Right ventricle myocardium inferior (tissue), 1 donor: ENCODE measurements around the gene TYRO3. TPM values are rescaled to one million over a fixed set of nuclear protein-coding genes. Genes with fewer than 3 reads are reported as not detected.

Source experiments
- ATAC-seq: fragments of 200-7000 bp; cut with Tn5 transposase; one replicate; pipeline ENCODE4 v1.9.1; 2020; ENCODE audit warnings: mild to moderate bottlenecking, moderate library complexity
- DNase-seq: peaks from one replicate; pipeline ENCODE4 v3.0.0; 2021; ENCODE audit errors: missing footprints
- intact Hi-C: fragments of 100-400 bp; cut with DNase I; formaldehyde crosslinking; loops from one replicate; pipeline ENCODE4 v1.11.0; 2022
- total RNA-seq: library from RNA; stranded (reverse); fragmentation: NEBNext Ultra II Directional; extraction: Animal tissue kit (Norgen Biotek cat#: 25700); gene quantifications from one replicate; pipeline ENCODE4 v1.2.1, GENCODE V29; 2021
- donor health status: DM: no; HTN: yes; CAD: no; lungs with severe emphysema.

The TYRO3 gene
- total RNA-seq, 1 donor from 2014 or later: 5.6 TPM

DNA sequence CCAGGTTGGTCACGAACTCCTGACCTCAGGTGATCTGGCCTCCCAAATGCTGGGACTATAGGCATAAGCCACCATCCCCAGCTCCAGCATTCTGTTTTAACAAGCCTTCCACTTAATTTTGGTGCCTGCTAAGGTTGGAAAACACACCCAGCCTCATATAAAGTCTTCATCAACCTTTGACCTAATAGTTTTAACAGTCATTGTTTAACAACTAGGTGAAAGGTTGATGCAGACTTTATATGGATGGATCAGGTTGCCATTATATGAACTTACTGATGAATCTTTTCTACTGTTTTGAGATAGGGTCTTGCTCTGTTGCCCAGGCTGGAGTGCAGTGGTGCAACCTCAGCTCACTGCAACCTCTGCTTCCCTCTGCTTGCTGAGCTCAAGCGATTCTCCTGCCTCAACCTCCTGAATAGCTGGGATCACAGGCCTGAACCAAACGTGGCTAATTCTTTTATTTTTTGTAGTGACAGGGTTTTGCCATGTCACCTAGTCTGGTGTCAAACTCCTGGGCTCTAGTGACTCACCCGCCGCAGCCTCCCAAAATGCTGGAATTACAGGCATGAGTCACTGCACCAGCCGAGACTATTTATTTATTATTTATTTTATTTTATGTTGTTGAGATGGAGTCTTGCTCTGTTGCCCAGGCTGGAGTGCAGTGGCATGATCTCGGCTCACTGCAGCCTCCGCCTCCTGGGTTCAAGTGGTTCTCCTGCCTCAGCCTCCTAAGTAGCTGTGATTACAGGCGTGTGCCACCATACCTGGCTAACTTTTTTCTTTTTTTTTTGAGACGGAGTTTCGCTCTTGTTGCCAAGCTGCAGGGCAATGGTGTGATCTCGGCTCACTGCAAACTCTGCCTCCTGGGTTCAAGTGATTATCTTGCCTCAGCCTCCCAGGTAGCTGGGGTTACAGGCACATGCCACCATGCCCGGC is 11.9 kb upstream of the TYRO3 start:
- DNase-seq: no peak

DNA sequence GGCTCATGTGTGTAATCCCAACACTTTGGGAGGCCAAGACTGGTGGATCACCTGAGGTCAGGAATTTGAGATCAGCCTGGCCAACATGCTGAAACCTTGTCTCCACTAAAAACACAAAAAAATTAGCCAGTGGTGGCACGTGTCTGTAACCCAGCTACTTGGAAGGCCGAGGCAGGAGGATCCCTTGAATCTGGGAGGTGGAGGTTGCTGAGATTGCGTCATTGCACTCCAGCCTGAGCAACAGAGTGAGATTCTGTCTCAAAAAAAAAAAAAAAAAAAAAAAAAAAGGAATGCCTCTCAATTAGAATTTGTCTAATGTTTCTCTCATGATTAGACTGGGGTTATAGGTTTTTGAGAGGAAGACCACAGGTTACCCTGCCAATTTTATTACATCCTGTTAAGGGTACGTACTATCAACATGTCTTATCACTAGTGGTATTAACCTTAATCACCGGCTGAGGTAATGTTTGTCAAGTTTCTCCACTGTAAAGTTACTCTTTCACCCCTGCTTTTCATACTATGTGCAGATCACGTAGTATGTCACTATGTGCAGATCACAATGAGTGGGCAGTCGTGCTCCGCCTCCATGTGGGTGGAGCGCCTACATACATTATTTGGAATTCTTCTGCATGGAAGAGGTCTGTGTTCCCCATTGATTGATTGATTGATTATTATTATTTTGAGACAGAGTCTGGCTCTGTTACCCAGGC is 8.8 kb upstream of the TYRO3 start:
- no peak for ATAC-seq
- DNase-seq: no peak
- intact Hi-C loops: no loop called here

More for the DNA sequence above, 11.9 kb upstream of the TYRO3 start:
- ATAC-seq: no peak
- intact Hi-C loops: no loop called here

DNA sequence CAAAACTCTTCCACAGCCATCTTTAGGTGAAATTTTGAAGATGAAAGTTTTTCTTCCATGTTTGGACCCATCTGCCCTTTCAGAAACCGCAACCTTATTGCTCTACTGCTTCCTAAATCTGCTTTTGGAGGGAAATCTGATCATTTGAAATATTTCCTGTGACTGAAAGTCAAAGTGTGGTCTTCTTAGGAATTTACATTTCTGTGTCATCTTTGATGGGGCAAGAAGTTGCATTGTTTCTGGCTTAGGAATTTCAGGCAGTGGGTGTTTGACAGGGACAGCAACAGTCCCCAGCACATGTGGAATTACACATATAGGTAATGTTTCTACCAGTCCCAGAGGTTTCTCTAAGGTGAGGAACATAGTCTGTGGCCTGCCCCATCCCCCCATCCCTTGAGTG is 5.3 kb upstream of the TYRO3 start:
- ATAC-seq: no peak
- no peak for DNase-seq
- intact Hi-C loops: no loop called here

DNA sequence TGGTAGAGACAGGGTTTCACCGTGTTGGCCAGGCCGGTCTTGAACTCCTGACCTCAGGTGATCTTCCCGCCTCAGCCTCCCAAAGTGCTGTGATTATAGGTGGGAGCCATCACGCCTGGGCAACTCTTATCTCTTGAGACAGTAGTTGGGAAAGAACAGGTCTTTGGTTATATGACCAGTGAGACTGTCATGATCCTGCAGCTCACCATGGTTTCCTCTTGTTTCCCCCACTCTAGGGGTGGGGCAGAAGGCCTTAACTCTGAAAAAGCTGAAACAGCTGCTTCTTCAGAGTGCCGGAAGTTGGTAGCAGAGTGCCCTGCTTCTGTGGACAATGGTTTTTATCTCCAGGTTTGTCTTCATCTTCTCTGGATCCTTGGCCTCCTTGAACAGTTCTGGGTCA is 4.7 kb upstream of the TYRO3 start:
- intact Hi-C loops: no loop called here
- ATAC-seq (no peak), DNase-seq (no peak)

- no peak for ATAC-seq
- no peak for DNase-seq
- intact Hi-C loops: loop anchor here (5.0 kb wide), 1 partner anchor 257 kb away; no protein-coding TSS in a partner anchor
These were observed 4.1 kb upstream of the TYRO3 start for GRCh38 chr15:41554915-41555314.

GRCh38 chr15:41556677-41557076 is 2.3 kb upstream of the TYRO3 start:
- ATAC-seq (no peak), DNase-seq (no peak)
- intact Hi-C loops: loop anchor here (5.0 kb wide), 1 partner anchor 256 kb away; no protein-coding TSS in a partner anchor

- peak; percentile 53 for ATAC-seq
- no peak for DNase-seq
- intact Hi-C loops: loop anchor here (5.0 kb wide), 1 partner anchor 254 kb away; no protein-coding TSS in a partner anchor
These were observed 1.2 kb upstream of the TYRO3 start for GRCh38 chr15:41557673-41558399.

GRCh38 chr15:41559239-41559782 is 299 bp downstream of the TYRO3 start:
- ATAC-seq (no peak), DNase-seq (no peak)
- intact Hi-C loops: loop anchor here (5.0 kb wide), 1 partner anchor 253 kb away; no protein-coding TSS in a partner anchor

DNA sequence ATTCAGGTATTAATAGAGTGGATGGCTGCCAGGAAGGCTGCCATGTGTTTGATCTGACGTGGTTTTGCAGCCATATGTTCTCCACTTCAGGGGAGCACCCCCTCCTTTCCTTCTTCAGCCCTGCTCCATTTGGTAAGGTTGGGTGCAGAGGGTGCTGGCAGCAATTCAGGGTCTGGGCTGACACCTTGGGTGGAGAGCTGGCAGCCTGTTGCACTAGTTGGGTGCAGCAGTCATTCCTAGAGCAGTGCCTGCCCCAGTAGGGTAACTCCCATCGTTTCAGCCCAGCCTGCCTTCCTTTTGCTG is 1.5 kb downstream of the TYRO3 start:
- intact Hi-C loops: no loop called here
- ATAC-seq: no peak
- no peak for DNase-seq

DNA sequence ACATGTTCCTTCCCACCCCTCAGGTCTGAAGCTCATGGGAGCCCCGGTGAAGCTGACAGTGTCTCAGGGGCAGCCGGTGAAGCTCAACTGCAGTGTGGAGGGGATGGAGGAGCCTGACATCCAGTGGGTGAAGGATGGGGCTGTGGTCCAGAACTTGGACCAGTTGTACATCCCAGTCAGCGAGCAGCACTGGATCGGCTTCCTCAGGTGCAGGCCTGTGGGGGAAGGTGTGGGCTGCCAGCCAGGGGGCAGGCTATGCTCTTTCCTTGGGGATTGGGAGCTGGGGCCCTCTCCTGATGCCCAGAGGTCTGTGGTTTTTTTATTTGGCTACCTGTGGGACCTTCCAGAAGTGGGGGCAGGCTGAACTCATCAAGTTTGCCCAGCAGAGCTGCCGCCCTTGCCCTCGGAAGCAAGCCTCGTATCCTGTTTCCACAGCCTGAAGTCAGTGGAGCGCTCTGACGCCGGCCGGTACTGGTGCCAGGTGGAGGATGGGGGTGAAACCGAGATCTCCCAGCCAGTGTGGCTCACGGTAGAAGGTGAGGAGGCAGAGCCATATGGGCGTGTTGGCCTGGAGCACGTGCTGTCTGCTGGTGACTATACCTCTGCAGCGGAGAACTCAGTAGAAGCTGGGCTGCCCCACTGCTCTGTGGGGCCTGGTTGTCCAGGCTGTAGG is 2.2 kb downstream of the TYRO3 start:
- ATAC-seq (no peak), DNase-seq (no peak)
- intact Hi-C loops: no loop called here

DNA sequence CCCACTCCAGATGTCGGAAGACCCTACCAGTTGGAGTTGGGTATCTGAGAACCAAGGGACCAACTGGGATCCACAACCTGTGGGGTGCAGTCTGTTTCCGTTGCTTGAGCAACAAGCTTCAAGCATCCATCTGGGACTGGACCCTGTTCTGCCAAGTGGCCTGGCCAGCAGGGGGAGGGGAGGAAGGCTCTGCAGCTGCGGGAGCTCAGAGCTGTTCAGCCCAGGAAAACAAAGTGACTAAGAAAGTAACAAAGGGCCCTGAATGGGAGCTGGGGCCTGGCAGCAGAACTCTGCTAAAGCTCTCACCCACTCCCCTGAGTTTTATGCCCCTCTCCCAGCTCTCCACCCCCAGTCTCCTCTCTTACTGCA is 2.7 kb downstream of the TYRO3 start:
- intact Hi-C loops: no loop called here

GRCh38 chr15:41562244-41562643 is 3.2 kb downstream of the TYRO3 start:
- intact Hi-C loops: no loop called here
- DNase-seq (no peak), ATAC-seq (no peak)

More for the DNA sequence above, 2.7 kb downstream of the TYRO3 start:
- DNase-seq: peak; percentile 76
- ATAC-seq: peak; percentile 72

DNA sequence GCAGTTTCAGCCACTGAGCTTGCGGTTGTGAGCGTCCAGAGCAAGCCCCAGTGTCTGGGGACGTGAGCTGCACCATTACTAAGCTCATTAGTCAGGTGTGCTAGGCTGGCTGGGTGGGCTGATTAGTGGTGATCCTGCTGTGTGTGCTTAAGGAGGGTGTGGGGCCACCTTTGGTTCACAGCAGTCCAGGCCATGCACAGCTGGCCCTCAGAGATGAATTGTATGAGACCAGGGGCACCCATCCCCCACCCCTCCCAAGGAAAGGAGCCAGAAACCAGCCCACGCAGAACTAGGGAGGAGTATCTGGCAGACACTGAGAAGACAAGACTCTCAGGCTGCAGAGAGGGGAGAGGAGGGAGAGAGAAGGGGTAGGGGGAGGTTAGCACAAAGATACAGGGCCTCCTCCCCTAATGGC is 3.8 kb downstream of the TYRO3 start:
- DNase-seq (no peak), ATAC-seq (no peak)
- intact Hi-C loops: no loop called here

DNA sequence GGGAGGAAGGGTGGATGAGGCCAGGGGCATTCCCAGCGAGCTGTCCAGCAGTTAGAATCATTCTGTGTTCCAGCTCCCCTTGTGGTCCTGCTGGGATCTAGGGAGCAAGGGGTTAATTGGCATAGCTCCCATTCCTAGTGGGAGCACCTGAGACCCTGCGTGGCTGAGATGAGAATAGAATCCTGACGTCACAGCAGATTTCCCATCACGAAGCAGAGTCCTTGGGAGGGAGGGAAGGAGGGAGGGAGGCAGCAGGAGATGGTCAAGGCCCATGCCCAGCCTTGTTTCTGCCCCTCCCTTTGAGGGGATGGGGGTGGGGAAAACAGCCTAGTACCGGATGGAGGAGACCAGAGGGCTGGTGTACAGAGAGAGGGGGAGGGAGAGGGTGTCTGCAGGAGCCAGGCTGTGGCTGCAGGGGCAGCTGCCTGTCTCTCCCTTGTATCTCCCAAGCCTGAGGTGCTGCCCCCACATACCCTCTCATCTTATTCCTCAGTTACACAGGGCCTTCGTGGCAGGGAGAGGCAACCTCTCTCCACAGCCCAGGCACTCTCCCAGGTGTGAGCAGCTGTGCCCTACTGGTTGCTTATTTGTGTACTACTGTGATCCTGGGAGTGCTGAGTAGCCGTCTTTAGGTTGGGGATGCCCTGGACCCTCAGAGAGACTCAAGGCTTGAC is 5.4 kb downstream of the TYRO3 start:
- DNase-seq (no peak), ATAC-seq (no peak)
- intact Hi-C loops: no loop called here

- intact Hi-C loops: no loop called here
- no peak for ATAC-seq
- no peak for DNase-seq
These were observed 6.0 kb downstream of the TYRO3 start for GRCh38 chr15:41564960-41565502.

GRCh38 chr15:41565702-41566101 is 6.7 kb downstream of the TYRO3 start:
- intact Hi-C loops: no loop called here
- ATAC-seq (no peak), DNase-seq (no peak)

DNA sequence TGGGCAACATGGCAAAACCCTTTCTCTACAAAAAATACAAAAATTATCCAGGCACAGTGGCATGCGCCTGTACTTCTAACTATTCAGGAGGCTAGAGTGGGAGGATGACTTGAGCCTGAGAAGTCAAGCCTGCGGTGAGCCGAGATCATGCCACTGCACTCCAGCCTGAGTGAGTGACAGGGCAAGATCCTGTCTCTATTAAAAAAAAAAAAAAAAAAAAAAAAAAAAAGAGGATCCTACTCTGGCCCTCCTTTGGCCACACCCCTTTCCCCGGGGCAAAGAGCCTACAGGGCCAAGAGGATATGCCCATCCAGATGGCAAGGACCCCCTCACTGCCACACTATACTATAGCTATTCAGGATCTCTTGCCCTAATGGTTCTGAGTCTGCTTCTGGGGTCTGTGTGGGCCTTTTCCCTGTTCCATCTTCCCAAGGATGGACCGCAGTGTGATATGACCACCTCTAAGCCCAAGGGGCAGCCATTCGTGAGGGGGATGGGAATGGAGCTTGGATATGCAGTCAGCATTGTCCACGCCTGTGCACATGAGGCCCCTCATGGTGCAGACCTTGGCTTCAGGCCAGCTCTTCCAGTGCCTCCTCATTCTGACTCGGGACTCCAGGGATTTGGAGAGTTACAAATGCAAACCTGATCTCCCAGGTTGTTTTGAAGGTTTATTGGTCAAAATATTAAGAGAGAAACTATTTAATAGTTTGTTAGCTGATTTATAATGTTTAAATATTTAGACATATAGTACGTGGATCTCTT is 7.3 kb downstream of the TYRO3 start:
- no peak for ATAC-seq
- no peak for DNase-seq
- intact Hi-C loops: no loop called here
